Spleen (tissue), 11 donors: ENCODE data around the gene GRIPAP1. TPM values are rescaled to one million over a fixed set of nuclear protein-coding genes. Genes with fewer than 3 reads are reported as not detected.

ENCODE experiments used
- DNase-seq: peaks from one replicate; pipeline ENCODE4 v3.0.0-alpha.2; 2020
- H3K27ac ChIP-seq, 8 donors: fragments of 200-600 bp; sonication (generic) in 7 of 8; 1 replicate in 4 of 8; 2 replicates in 4 of 8; pipeline versions ENCODE4 v1.5.0 to v1.8.0; 2016 to 2021; ENCODE audit warnings: inconsistent platforms in 4 of 8, mild to moderate bottlenecking in 4 of 8, moderate library complexity in 1 of 8
- H3K27me3 ChIP-seq, 7 donors: fragments of 200-600 bp; sonication (generic) in 6 of 7; replicated peaks in 1 of 7; 1 replicate in 4 of 7; 2 replicates in 3 of 7; pipeline versions ENCODE4 v1.5.0 to v1.8.0; 2016 to 2021; ENCODE audit warnings: inconsistent platforms in 3 of 7, mild to moderate bottlenecking in 1 of 7
- H3K36me3 ChIP-seq, 6 donors: fragments of 200-600 bp; sonication (generic) in 5 of 6; 1 replicate in 4 of 6; 2 replicates in 2 of 6; pipeline versions ENCODE4 v1.5.0 to v1.8.0; 2016 to 2021; ENCODE audit warnings: inconsistent platforms in 2 of 6
- H3K4me1 ChIP-seq, 6 donors: fragments of 200-600 bp; sonication (generic) in 5 of 6; 1 replicate in 3 of 6; 2 replicates in 3 of 6; pipeline versions ENCODE4 v1.5.0 to v1.8.0; 2016 to 2021; ENCODE audit warnings: inconsistent platforms in 3 of 6
- H3K4me3 ChIP-seq, 8 donors: fragments of 200-600 bp; sonication (generic) in 7 of 8; 1 replicate in 4 of 8; 2 replicates in 4 of 8; pipeline versions ENCODE4 v1.5.0 to v1.8.0; 2016 to 2021; ENCODE audit warnings: inconsistent platforms in 4 of 8, mild to moderate bottlenecking in 4 of 8, moderate library complexity in 2 of 8
- H3K9me3 ChIP-seq, 8 donors: fragments of 200-600 bp; sonication (generic) in 7 of 8; 1 replicate in 4 of 8; 2 replicates in 4 of 8; pipeline versions ENCODE4 v1.5.0 to v1.8.0; 2016 to 2021; ENCODE audit warnings: inconsistent platforms in 4 of 8
- POLR2A ChIP-seq, 3 donors: fragments of 450-650 bp; IDR thresholded peaks; one replicate each; pipeline ENCODE4 v1.5.1; 2017; ENCODE audit warnings: antibody characterized with exemption in 3 of 3, mild to moderate bottlenecking in 1 of 3
- POLR2AphosphoS5 ChIP-seq, 3 donors: sonication (generic); formaldehyde crosslinking; IDR thresholded peaks; one replicate each; pipeline ENCODE4 v1.5.1; 2017; ENCODE audit warnings: antibody characterized with exemption in 3 of 3
- WGBS, 5 donors: extraction: QIAGEN DNeasy Blood & Tissue Kit in 3 of 5; methylation state at CpG; one replicate each; pipeline versions ENCODE4 v1.1.5 to v1.1.7; 2013 to 2018; 5-methylcytosine and 5-hydroxymethylcytosine counted together
- intact Hi-C: fragments of 100-400 bp; cut with DNase I; formaldehyde crosslinking; loops from one replicate; pipeline ENCODE4 v1.15.0; 2023; ENCODE audit warnings: low total_unique reads
- polyA plus RNA-seq, 3 donors: library from polyadenylated mRNA; stranded (reverse); fragments of 200-250 nt; gene quantifications; one replicate each; pipeline ENCODE4 v1.2.1, GENCODE V29; 2013
- total RNA-seq, 7 donors: library from RNA; depleted of rRNA in 3 of 7; stranded (reverse); fragments of >200 nt in 3 of 7; fragmentation: NEBNext Ultra II Directional in 4 of 7; extraction: Animal tissue kit (Norgen Biotek cat#: 25700) in 4 of 7; gene quantifications; one replicate each; pipeline versions ENCODE4 v1.1.0 to v1.2.1, GENCODE V29; 2016 to 2021
- TF ChIP-seq, protein P1 (sequence below), 11 experiments: fragments of 200-600 bp in 7 of 11; fragments of 450-650 bp in 4 of 11; sonication (generic) in 4 of 11; IDR thresholded peaks in 8 of 11; conservative IDR thresholded peaks in 3 of 11; 1 replicate in 7 of 11; 2 replicates in 4 of 11; pipeline versions ENCODE4 v1.4.0 to v1.8.0; 2016 to 2021; ENCODE audit warnings: antibody characterized with exemption in 11 of 11, inconsistent platforms in 4 of 11, mild to moderate bottlenecking in 1 of 11
- donor health status: healthy with polysubstance abuse.
- donor health status: DM: no; HTN: no; CAD: no; lungs with moderate emphysema.
- donor health status: DM: no; HTN: no; CAD: no.
- donor health status: Bipolar disorder and iron deficiency.
- donor health status: healthy.
- donor health status: DM: no; HTN: no; CAD: no.
- donor health status: DM: yes; HTN: yes; CAD: no.

The GRIPAP1 gene
- total and polyA plus RNA-seq, 10 donors, result 20.0 to 93.6 (median 62.7) TPM

DNA sequence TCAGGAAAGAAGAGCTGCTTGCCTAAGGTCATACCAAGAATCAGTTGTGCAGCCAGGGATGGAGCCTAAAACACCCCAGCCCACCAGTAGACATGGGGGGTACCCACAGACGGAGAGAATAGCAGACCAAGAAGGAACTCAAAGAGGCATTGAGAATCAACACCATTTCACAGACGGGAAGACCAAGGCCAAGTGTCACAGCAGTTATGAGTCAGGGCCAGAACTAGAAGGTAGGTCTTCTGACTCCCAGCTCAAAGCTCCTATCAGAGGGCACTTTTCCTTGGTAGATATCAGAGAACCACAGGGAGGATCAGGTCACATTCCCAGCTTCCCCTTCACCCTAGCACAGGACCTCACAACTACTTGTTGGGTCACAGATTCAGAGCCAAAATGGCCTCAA, 59.2 kb downstream of the GRIPAP1 start:
- H3K27me3 ChIP-seq, result no peaks in the 10 kb centered on the region
- H3K36me3 ChIP-seq, result peaks cover 0 to 28% (median 0%) of the 10 kb centered on the region in 6 donors
- H3K4me3 ChIP-seq, result no peak overlapping the region
- no peak for TF ChIP-seq POLR2AphosphoS5 (IDR thresholded peaks at IDR 0.05)
- TF ChIP-seq POLR2A (IDR thresholded peaks at IDR 0.05), result no peak
- TF ChIP-seq, protein P1, sequence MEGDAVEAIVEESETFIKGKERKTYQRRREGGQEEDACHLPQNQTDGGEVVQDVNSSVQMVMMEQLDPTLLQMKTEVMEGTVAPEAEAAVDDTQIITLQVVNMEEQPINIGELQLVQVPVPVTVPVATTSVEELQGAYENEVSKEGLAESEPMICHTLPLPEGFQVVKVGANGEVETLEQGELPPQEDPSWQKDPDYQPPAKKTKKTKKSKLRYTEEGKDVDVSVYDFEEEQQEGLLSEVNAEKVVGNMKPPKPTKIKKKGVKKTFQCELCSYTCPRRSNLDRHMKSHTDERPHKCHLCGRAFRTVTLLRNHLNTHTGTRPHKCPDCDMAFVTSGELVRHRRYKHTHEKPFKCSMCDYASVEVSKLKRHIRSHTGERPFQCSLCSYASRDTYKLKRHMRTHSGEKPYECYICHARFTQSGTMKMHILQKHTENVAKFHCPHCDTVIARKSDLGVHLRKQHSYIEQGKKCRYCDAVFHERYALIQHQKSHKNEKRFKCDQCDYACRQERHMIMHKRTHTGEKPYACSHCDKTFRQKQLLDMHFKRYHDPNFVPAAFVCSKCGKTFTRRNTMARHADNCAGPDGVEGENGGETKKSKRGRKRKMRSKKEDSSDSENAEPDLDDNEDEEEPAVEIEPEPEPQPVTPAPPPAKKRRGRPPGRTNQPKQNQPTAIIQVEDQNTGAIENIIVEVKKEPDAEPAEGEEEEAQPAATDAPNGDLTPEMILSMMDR (IDR thresholded peaks at IDR 0.05 in 8 of 11, conservative IDR thresholded peaks at IDR 0.05 in 3 of 11), result no peak
- intact Hi-C loops, result loop anchor here (10.0 kb wide), 1 partner anchor 48 kb away; the partner anchor contains the start of genes PQBP1 and TIMM17B
- peak overlapping the region in 5 of 8 donors; percentile 15 to 94 (median 91) for H3K27ac ChIP-seq
- DNase-seq, result no peak
- WGBS, 5 donors, result 57 to 88% (median 75%) methylated on average over 2 of the region's 2 CpGs
- peaks cover 18 to 91% (median 54%) of the 10 kb centered on the region in 6 donors for H3K4me1 ChIP-seq
- H3K9me3 ChIP-seq, result no peaks in the 10 kb centered on the region

- TF ChIP-seq, protein P1 (IDR thresholded peaks at IDR 0.05 in 8 of 11, conservative IDR thresholded peaks at IDR 0.05 in 3 of 11), result no peak
- no peak for TF ChIP-seq POLR2AphosphoS5 (IDR thresholded peaks at IDR 0.05)
- TF ChIP-seq POLR2A (IDR thresholded peaks at IDR 0.05), result no peak
- peak overlapping the region in 7 of 8 donors; percentile 80 to 94 (median 90) for H3K27ac ChIP-seq
- intact Hi-C loops, result loop anchor here (10.0 kb wide), 1 partner anchor 46 kb away; the partner anchor contains the start of genes PQBP1 and TIMM17B
- 59 to 100% (median 63%) methylated on average over 1 to 2 of the region's 2 CpGs for WGBS, 5 donors
- no peak for DNase-seq
- no peaks in the 10 kb centered on the region for H3K27me3 ChIP-seq
- peaks cover 28 to 98% (median 71%) of the 10 kb centered on the region in 6 donors for H3K4me1 ChIP-seq
- peak overlapping the region in 1 of 8 donors; percentile 61 for H3K4me3 ChIP-seq
- H3K9me3 ChIP-seq, result no peaks in the 10 kb centered on the region
- peaks cover 0 to 25% (median 0%) of the 10 kb centered on the region in 6 donors for H3K36me3 ChIP-seq
Observed at GRCh38 chrX:48940404-48940955, 61.6 kb downstream of the GRIPAP1 start.

DNA sequence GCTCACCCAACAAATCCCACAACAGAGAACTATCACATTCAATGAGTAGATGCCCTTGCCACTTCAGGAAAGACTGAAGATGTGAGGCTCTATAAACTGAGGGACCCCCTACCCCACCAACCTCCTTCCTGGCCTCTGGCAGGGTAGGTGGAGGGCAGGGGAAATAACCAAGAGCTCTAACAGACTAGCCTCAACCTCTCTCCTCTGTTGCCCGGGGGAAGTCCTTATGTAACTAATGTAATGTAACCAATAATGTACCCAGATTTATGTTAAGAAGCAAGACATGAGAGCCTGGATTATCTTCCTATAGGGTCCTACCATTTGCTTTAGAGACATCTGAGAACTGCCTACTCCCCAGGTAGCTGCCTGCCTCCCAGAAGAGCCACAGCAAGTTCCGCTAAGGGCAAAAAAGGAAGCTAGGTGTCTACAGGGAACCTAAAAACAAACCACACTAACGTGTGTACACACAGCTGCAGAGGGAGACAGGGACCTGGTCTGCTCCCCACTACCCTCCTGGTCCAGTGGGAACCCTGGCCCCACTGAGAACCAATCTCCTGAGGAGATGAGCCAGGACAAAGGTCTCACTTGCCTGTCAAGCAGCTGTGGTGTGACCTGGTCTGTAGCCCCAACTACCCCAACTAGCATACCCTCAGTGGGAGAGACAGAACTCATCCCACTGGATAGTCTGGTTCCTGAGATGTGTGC, 62.4 kb downstream of the GRIPAP1 start:
- 22 to 72% (median 27%) methylated on average over 2 to 3 of the region's 3 CpGs for WGBS, 5 donors
- Histone ChIP-seq H3K27ac (peak overlapping the region; percentile 72 to 94 (median 88)), H3K36me3 (peaks cover 0 to 31% (median 2%) of the 10 kb centered on the region in 6 donors), H3K27me3 (no peaks in the 10 kb centered on the region), H3K9me3 (no peaks in the 10 kb centered on the region), H3K4me3 (peak overlapping the region in 1 of 8 donors; percentile 61), H3K4me1 (peaks cover 27 to 98% (median 77%) of the 10 kb centered on the region in 6 donors)
- intact Hi-C loops, result loop anchor here (10.0 kb wide), 1 partner anchor 45 kb away; the partner anchor contains the start of genes PQBP1 and TIMM17B
- DNase-seq, result no peak
- TF ChIP-seq, protein P1 (IDR thresholded peaks at IDR 0.05 in 8 of 11, conservative IDR thresholded peaks at IDR 0.05 in 3 of 11), result no peak
- TF ChIP-seq POLR2A (IDR thresholded peaks at IDR 0.05), result no peak
- TF ChIP-seq POLR2AphosphoS5 (IDR thresholded peaks at IDR 0.05), result peak in 2 of 3 donors; percentile 53 to 75
